HG02798 (cell line): ENCODE data around the gene POLD1.
"Not testable (repeated sequence)": the region's sequence is repeated elsewhere in the genome, so short reads cannot be mapped to it uniquely, and the experiment has no call there.

Experiments
- ATAC-seq: cut with Tn5 transposase; IDR thresholded peaks from one replicate; pipeline ENCODE4 v1.9.1; 2021; ENCODE audit warnings: mild to moderate bottlenecking; ENCODE audit not compliant: unreplicated experiment, poor library complexity

The POLD1 gene

DNA sequence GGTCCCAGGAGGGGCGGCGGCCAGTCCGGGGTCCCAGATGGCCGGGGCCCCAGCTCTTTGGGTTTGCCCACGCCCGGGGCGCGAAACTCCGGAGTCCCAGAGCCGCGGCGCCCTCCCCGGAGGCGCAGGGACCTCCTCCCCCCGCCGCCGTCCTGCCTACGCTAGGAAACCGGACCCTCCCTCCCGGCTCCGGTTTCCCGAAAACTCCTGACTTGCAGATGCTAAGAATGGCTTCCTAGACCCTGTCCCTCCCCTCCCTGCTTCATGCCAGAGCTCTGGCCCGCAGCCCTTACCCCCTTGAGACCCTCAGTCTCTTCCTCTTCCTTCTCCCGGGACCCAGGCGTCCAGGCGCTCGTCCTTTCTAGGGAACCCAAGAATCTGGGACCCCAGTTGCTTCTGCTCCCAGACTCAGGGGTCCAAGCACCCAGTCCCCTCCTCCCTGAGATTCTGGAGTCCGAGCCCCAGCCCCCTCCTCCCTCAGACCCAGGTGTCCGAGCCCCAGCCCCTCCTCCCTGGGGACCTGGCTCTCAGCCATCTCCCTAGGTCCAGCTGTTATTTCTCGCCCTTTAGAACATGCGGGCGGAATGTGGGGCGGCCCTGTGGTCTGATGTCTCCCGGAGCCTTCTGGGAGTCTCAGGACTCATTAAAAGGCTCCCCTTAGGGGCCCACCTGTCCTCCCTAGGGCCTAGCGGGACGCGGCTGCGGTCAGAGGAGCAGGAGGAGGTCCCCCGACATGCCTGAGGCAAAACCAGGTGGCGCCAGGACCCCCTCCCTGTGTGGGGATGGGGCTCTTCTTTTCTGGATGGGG lies 48.3 kb downstream of the POLD1 start, which contains the start of gene MYBPC2:
MYBPC2 (plus strand) TSS at position 672 of the 808 bp plus-strand sequence; CDS start at position 734, 62 bp downstream.
- peak; percentile 18 for ATAC-seq

DNA sequence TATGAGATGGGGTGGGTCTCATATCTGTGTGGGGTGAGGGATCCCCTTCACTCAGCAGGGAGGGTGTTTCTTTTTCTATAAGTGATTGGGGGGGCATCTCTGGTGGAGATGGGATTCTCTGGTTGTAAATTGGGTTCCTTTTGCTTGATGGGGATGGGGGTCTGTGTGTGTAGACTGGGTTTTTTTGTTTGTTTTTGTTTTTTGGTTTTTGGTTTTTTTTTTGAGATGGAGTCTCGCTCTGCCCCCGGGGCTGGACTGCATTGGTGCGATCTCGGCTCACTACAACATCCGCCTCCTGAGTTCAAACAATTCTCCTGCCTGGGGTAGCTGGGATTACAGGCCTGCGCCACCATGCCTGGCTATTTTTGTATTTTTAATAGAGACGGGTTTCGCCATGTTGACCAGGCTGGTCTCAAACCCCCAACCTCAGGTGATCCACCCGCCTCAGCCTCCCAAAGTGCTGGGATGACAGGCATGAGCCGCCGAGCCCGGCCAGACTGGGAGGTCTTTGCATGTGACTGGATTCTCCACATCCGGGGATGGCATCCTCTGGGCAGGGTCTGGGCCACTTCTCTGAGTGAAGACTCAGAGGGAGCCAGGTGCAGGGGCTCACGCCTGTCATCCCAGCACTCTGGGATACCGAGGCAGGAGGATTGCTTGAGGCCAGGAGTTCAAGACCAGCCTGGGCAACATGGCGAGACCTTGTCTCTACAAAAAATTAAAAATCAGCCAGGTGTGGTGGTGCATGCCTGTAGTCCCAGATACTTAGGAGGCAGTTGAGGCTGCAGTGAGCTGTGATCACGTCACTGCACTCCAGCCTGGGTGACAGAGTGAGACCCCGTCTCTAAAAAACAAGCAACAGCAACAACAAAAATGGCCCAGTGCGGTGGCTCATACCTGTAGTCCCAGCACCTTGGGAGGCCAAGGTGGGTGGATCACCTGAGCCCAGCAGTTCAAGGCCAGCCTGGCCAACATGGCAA lies 49.3 kb downstream of the POLD1 start:
- ATAC-seq: no peak

DNA sequence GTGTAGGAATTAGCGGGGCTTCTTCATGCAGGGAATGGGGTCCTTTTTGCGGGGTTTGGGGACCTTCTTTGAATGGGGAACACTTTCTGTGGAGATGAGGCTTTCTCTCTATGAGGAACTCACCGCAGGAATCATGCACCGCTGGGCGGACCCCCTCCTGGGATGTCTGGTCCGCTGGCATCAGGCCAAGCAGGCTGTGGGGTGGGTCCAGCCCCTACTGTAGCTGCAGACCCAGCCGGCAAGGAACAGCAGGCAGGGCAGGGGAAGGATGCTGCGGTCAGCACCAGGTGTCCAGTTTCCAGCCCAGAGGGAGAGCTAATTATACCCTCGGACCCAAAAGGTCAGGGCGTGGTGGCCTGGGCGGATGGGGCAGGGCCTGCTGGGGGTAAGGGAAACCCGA lies 50.4 kb downstream of the POLD1 start:
- no peak for ATAC-seq

DNA sequence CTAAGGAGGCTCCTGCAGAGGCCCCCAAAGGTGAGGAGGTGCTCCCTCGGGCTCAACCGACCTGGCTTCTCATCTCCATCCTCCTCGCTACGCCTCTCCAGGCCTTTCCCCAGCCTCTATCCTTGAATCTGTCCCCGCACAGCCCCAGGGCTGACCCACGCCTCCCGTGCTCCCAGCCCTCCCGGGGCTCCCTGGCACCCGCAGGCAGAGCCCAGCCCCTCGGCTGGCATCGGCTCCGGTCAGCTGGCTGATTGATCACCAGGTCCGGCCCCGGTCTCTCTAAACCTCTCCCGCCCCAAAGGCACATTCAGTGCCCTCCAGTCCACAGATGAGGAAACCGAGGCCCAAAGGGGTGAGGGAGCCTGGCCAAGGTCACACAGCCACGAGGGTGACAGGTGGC lies 51.1 kb downstream of the POLD1 start:
- ATAC-seq: no peak

DNA sequence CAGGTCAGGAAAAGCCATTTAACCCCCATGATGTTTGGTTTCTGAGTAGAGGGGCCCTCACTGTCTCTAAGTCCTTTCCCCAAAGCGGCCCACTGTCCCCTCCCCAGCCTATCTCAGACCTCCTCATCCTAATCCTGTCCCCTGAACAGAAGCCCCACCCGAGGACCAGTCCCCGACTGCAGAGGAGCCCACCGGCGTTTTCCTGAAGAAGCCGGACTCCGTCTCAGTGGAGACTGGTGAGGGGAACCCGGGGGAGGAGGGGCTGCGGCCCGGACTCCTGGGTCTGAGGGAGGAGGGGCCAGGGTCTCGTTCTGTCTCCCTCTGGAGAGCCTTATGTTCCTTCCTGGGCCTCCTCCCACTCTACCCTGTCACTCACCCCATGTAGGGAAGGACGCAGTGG lies 51.5 kb downstream of the POLD1 start:
- no peak for ATAC-seq

DNA sequence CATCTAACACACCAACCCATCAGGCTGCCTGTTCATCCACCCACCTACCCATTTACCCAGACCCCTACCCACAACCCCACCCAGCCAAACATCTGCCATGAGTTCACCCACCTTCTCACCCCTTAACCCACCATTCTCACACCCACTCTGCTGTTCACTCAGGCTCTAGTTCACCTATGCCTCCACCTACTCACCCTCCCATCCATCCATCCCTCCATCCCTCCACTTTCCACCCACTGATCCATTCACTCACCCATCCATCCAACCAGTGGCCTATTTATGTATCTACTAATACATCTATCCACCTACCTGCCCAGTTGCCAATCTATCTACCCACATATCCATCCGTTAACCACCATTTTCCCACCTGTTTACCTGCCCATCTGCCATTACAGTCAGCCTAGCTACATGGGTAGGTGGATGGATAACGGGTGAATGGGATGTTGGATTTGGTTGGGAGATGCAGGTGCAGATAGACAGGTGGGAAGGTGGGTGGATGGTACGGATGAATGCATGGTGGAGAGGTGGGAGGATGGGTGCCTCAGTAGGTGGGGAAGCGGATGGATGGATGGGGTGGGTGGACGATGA lies 53.8 kb downstream of the POLD1 start:
- no peak for ATAC-seq

DNA sequence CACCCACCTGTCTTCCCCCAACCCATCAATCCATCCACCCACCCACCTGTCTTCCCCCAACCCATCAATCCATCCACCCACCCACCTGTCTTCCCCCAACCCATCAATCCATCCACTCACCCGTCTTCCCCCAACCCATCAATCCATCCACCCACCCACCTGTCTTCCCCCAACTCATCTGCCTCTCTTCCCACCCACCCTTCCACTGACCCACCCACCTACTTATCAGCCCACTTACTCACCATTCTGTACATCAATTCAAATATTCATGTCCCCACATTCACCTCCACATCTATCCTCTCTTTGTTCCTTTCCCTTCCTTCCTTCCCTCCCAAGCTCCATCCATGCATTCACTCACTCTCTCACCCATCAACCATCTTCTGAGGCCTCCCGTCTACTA lies 55.0 kb downstream of the POLD1 start:
- not testable (repeated sequence) for ATAC-seq

DNA sequence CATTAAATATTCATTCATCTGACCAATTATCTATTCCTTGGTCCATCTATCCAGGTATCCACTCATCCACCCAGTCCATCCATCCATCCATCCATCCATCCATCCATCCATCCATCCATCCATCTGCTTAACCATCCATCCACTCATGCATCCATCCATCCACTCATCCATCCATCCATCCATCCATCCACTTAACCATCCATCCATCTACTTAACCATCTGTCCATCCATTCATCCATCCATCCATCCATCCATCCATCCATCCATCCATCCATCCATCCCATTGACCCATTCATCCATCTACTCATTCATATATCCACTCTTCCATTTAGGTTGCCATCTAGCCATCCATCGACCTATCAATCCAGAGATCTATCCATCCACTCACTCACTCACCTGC lies 59.9 kb downstream of the POLD1 start:
- no peak for ATAC-seq

DNA sequence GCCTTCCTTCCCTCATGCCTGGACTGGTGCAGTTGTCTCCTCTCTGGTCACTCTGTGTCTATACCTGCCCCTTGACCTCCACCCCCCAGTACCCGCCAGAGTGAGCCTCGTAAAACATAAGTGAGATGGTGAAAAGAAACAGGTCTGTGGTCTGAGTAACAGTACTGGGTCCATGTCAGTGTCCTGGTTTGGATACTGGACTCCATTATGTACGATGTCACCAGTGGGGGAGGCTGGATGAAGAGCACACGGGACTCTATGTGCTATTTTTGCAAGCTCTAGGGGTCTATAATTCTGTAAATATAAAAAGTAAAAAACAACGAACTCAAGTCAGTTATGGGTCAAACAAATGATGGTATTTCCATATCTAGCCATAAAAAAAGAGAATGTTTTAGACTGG lies 62.9 kb downstream of the POLD1 start:
- no peak for ATAC-seq

DNA sequence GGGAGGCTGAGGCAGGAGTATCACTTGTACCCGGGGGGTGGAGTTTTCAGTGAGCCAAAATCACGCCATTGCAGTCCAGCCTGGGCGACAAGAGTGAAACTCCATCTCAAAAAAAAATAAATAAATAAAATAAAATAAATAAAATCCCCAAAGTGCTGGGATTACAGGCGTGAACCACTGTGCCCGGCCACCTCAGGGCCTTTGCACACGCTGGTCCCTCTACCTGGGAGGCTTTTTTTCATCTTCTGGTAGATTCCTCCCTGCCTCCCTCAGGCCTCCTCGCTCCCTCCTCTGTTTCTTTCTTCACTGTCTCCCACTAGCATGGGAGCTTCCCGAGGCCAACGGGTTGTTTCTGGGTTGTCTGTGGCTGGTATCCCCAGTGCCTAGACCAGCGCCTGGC lies 63.6 kb downstream of the POLD1 start:
- ATAC-seq: no peak

DNA sequence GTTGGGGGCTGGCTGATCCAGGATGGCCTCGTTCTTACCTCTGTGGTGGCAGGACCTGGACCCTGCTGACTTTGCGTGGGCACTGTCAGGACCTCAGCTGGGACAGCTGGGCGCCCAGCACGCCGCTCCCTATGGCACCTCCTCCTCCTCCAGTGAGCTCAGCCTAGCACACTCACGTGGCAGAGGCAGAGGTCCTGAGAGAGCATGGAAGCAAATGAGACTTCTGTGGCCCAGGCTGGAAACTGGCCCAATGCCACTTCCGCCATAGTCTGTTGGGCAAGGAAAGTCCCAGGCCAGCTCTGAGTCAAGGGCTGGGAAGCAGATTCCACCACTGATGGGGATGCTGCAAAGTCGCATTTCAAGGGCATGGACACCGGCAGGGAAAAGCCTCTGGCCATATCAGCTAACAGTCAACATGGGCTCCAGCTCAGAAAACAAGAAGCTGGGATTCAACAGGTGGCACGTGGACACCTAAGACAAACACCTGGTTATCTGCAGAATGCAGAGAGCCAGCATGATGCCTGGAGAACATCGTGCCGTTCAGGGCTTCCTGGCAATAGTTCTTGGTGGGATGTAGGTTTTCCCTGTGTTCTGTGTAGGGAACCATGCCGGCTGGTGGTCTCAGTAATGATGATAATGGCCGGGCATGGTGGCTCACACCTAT lies 65.2 kb downstream of the POLD1 start:
- ATAC-seq: no peak

DNA sequence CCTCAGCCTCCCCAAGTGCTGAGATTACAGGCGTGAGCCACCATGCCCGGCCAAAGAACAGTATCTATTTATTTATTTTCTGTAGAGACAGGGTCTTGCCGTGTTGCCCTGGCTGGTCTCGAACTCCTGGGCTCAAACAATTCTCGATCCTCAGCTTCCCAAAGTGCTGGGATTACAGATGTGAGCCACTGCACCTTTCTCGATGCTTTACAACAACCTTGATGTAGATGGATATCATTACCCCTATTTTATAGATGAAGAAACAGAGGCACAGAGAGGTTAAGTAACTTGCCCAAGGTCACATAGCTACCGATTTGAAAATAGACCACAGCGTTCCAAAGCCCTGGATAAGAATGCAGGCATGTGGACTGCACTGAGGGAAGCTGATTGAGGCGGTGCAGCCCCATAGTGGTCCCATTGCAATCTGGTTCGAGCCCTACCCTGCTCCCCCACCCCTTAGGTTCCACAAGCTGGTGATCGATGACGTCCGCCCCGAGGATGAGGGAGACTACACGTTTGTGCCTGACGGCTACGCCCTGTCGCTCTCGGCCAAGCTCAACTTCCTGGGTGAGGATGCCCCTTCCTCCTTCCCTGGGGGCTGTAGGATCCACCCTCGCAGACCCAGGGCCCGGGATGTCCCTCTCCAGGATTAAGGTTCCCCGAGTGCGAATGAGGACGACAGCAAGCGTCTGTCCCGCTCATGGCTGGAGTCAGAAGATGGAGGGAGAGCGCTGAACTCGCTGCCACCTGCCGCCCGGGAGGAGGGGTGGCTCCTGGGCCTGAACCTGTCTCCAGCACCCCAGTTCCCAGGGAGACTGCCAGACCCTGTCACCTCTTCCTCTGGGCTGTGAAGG lies 66.4 kb downstream of the POLD1 start:
- ATAC-seq: no peak

DNA sequence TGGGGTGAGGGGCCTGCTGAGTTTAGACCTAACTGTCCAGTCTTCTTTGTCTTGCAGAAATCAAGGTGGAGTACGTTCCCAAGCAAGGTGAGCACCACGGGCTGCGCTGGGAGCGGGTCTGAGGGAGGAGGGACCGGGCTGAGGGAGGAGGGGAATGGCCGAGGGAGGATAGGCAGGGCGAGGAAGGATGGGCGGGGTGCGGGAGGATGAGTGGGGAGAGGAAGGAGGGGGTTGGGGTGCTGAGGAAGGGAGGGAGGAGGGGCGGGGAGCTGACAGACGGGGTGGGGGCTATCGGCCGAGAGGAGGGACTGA lies 67.0 kb downstream of the POLD1 start:
- no peak for ATAC-seq

DNA sequence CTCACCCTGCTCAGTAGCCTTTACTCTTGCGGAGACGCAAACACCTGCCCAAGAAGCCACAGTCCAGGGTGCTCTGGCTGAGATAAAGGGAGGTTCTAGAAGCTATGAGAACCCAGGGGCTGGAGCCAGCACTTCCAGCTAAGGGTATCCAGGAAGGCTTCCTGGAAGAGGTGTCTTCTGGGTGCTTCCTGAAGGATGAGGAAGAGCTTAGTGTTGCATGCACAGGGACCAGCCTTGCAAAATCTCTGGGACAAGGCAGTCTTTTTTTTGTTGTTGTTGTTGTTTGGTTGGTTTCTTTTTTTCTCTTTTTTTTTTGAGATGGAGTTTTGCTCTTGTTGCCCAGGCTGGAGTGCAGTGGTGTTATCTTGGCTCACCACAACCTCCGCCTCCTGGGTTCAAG lies 69.1 kb downstream of the POLD1 start:
- no peak for ATAC-seq

DNA sequence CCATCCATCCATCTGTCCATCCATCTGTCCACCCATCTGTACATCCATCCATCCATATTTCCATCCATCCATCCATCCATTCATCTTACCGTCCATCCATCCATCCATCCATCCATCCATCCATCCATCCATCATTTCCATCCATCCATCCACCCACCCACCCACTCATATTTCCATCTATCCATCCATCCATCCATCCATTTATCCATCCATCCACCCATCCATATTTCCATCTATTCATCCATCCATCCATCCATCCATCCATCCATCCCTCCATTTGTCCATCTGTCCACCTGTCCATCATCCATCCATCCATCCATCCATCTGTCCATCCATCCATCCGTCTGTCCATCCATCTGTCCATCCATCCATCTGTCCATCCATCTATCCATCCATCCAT lies 71.8 kb downstream of the POLD1 start:
- ATAC-seq: no peak

DNA sequence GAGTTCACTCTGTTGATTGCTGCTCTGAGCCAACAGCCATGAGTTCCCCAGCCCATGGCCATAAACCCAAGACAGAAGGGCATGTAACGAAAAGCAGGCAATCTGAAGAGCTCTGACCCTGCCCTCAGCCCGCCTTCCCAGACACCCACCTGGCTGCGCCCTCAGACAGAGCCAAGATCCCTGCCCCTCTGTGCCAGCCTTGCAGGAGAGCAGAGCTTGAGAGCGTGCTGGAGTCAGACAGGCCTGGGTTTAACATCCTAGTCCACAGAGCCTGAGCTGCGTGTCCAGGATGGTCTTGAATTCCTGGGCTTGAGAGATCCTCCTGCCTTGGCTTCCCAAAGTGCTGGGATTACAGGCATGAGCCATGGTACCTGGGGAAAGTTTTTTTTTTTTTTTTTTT lies 73.2 kb downstream of the POLD1 start:
- ATAC-seq: no peak

DNA sequence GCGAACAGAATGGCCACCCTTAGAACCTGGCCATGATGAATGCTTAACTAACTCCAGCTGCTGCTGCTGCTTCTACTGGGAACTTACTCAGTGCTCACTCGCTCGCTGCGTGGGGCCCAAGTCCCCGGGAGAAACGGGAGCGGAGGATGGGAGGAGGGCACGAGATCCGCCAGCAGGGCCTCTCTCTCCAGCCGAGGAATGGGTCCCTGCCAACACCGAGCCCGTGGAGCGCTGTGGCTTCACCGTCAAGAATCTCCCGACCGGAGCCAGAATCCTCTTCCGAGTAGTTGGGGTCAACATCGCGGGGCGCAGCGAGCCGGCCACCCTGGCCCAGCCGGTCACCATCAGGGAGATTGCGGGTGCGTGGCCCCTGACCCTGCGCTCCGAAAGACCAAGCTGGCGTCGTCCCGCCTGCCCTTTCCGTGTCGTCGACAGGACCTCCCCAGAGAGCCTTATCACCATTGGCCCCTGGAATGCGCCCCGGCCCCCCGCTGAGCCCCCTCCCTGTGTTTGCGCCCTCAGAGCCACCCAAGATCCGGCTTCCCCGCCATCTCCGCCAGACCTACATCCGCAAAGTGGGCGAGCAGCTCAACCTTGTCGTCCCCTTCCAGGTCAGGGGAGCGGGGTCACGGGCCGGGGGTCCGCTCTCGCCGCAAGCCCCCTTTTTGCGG lies 74.4 kb downstream of the POLD1 start:
- no peak for ATAC-seq

DNA sequence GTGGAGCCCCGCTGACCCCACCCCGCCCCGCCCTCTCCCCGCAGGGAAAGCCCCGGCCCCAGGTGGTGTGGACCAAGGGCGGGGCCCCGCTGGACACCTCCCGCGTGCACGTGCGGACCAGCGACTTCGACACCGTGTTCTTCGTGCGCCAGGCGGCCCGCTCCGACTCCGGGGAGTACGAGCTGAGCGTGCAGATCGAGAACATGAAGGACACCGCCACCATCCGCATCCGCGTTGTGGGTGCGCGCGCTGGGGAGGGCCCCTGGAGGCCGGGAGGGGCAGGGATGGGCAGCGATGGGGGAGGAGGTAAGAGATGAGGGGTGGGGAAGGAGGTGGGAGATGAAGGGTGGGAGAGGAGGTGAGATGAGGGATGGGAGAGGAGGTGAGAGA lies 74.9 kb downstream of the POLD1 start:
- no peak for ATAC-seq

DNA sequence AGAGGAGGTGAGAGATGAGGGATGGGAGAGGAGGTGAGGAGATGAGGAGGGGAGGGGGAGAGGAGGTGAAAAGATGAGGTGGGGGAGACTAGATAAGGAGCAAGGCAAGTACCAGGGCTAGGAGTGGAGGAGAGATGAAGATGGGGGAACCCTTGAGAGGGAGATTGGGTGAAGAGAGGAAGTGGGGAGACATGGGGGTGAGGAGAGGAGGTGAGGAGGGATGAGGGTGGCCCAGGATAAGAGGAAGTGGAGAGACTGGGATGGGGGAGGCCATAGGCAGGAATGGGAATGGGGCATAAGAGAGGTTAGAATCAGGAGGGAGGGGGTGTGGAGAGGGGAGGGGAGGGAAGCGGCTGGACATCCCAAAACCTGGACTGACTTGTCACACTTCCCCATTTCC lies 75.5 kb downstream of the POLD1 start:
- no peak for ATAC-seq
